Measurements from ENCODE around the gene TMEM130. TPM values are rescaled to one million over a fixed set of nuclear protein-coding genes. Genes with fewer than 3 reads are reported as not detected.
"Not testable (repeated sequence)": the region's sequence is repeated elsewhere in the genome, so short reads cannot be mapped to it uniquely, and the experiment has no call there.

Gene TMEM130
- total RNA-seq, 2 experiments from 2014 or later = not detected

DNA sequence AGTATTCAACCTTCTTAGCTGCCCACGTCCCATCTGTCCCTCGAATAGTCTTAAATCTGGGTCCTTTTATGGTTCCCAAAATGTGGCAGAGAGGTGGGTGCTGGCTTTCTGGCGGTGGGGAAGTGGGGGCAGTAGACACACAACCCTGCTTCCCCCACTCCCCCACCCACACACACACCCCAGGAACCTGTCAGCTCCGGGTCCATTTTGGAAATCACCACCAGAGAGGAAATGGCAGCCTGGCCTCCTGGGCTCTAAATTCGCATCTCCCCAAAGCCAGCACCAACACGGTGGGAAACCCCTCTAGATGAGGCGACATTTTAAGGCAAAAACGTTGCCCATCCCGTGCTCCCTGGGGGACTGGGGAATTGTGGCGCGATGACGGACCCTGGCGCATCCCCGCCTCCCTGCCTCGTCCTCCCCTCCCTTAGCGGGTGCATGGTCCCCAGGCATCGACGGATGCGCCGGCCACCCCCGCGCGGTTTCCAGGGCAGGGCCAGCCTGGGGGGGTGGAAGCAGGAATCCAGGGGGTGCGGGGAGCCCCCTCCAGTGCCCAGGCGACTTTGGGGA, 702 bp downstream of the TMEM130 start:
- peaks cover 39% of the 10 kb centered on the region for H3K27me3 Mint-ChIP-seq
- H3K27ac Mint-ChIP-seq = no peak overlapping the region
- H3K9me3 Mint-ChIP-seq = no peaks in the 10 kb centered on the region
- no peak for DNase-seq
- H3K36me3 Mint-ChIP-seq = no peaks in the 10 kb centered on the region
- no peak overlapping the region for H3K4me3 Mint-ChIP-seq
- peaks cover 4% of the 10 kb centered on the region for H3K4me1 Mint-ChIP-seq

DNA sequence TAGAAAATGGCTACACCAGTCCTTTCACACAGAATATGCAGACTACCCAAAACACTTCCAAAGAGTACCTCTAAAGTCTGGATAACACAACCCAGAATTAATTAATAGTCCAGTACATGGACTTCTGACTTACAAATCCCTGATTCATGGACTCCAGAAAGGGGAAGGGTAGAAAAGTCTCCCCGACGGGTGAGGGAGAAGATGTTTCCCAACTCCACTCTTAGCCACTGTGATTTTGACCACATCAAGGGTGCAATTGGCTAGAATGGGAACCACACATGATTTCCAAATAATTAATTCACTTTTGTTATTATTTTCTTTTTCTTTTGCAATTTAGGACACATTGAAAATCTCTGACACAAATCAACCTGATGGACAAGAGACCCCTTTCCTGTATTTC, 1.4 kb downstream of the TMEM130 start:
- DNase-seq = no peak
- Mint-ChIP-seq H3K27ac (no peak overlapping the region), H3K36me3 (no peaks in the 10 kb centered on the region), H3K9me3 (no peaks in the 10 kb centered on the region), H3K4me1 (peaks cover 4% of the 10 kb centered on the region), H3K27me3 (peaks cover 39% of the 10 kb centered on the region), H3K4me3 (no peak overlapping the region)

DNA sequence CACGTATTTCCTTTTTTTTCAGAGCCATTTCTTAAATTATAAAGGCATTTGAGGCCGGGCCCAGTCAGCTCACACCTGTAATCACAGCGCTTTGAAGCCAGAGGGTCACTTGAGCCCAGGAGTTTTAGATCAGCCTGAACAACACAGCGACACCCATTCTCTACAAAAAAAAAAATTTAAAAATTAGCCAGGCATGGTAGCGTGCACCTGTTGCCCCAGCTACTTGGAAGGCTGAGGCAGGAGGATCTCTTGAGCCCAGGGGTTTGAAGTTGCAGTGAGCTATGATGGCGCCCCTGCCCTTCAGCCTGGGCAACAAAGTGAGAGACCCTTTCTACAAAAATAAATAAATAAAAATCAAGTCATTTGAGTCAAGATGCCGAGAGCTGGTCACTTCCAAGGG, 3.0 kb downstream of the TMEM130 start:
- H3K36me3 Mint-ChIP-seq = no peaks in the 10 kb centered on the region
- DNase-seq = no peak
- H3K27ac Mint-ChIP-seq = no peak overlapping the region
- H3K27me3 Mint-ChIP-seq = peaks cover 28% of the 10 kb centered on the region
- H3K4me3 Mint-ChIP-seq = no peak overlapping the region
- H3K9me3 Mint-ChIP-seq = no peaks in the 10 kb centered on the region
- peaks cover 4% of the 10 kb centered on the region for H3K4me1 Mint-ChIP-seq

DNA sequence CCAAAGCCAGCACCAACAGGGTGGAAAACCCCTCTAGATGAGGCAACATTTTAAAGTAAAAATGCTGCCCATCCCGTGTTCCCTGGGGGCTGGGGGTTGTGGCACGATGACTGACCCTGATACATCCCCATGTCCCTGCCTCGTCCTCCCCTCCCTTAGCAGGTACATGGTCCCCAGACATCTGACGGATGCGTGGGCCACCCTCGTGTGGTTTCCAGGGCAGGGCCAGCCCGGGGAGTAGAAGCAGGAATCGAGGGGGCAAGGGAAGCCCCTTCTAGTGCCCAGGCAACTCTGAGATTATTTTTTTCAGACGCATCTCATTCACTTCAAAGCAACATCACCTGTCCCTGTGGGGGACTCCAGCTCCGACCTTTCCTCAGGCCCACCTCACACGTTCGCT, 3.5 kb downstream of the TMEM130 start:
- H3K9me3 Mint-ChIP-seq = no peaks in the 10 kb centered on the region
- no peaks in the 10 kb centered on the region for H3K36me3 Mint-ChIP-seq
- no peak overlapping the region for H3K27ac Mint-ChIP-seq
- H3K27me3 Mint-ChIP-seq = peaks cover 25% of the 10 kb centered on the region
- no peak for DNase-seq
- H3K4me3 Mint-ChIP-seq = no peak overlapping the region
- peaks cover 4% of the 10 kb centered on the region for H3K4me1 Mint-ChIP-seq

DNA sequence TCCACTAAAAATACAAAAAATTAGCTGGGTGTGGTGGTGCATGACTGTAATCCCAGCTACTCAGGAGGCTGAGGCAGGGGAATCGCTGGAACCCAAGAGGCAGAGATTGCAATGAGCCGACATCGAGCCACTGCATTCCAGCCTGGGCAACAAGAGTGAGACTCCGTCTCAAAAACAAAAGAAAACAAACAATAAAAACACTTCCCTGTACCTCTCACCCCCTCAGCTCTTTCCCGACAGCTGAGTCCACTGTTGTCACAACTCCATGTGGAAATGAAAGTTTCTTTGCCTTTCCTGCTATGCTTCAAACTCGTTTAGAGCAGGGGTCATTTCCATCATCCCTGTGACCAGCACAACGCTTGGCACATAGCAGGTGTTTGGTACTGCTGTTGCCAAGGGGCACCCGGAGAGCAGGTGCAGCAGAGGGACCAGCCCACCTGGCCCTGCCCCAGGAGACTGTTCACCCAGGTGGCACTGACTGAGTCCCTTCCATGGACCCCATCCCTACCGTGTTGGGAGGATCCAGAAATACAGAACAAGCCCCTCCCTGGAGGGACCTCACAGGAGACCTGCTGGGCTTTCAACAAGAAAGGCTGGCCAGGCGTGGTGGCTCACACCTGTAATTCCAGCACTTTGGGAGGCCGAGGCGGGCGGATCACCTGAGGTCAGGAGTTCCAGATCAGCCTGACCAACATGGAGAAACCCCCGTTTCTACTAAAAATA, 4.9 kb downstream of the TMEM130 start:
- H3K27me3 Mint-ChIP-seq = peaks cover 20% of the 10 kb centered on the region
- no peak for DNase-seq
- no peaks in the 10 kb centered on the region for H3K4me1 Mint-ChIP-seq
- H3K27ac Mint-ChIP-seq = no peak overlapping the region
- no peaks in the 10 kb centered on the region for H3K36me3 Mint-ChIP-seq
- no peak overlapping the region for H3K4me3 Mint-ChIP-seq
- no peaks in the 10 kb centered on the region for H3K9me3 Mint-ChIP-seq

DNA sequence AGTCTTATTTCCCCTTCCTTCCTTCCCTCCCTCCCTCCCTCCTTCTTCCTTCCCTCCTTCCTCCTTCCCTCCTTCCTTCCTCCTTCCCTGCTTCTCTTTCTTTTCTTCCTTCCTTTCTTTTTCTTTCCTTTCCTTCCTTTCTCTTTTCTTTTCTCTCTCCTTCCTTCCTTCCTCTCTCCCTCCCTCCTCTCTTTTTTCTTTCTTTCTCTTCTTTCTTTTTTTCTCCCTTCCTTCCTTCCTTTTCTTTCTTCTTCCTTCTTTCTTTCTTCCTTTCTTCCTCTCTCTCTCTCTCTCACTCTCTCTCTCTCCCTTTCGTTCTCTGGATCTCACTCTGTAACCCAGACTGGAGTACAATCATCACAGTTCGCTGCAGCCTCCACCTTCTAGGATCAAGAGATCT, 6.2 kb downstream of the TMEM130 start:
- Mint-ChIP-seq H3K9me3 (no peaks in the 10 kb centered on the region), H3K36me3 (no peaks in the 10 kb centered on the region), H3K4me3 (no peak overlapping the region), H3K27ac (no peak overlapping the region), H3K4me1 (no peaks in the 10 kb centered on the region), H3K27me3 (peaks cover 22% of the 10 kb centered on the region)
- DNase-seq = no peak

DNA sequence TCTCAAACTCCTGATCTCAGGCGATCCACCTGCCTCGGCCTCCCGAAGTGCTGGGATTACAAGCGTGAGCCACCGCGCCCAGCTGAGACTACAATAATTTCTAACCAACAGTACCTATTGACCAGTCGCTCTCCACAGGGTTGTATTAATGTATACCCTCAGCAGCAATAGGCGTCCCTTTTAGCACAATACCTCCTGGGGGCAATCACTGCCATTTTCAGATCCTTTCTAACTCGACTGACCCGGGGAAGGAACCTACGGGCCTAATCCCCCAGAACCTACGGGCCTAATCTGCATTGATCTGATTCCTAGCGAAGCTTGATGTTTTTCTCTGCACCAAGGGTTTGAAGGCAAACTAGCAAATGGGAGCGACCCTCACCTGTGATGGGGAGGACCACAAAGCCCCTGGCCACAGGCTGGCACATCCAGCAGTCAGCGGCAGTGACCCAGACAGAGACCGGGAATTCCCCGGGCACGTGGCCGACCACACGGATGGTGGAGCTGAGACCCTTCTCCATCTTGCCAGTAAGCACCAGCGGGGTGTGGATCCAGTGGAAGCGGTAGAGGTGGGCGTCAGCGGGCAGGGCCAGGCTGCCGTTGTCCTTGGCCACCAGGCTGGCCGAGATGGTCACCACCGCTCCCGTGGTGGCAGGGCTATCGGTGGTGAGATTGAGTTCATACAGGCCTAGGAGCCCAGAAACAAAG, 6.9 kb downstream of the TMEM130 start:
- H3K27ac Mint-ChIP-seq = no peak overlapping the region
- H3K27me3 Mint-ChIP-seq = peaks cover 21% of the 10 kb centered on the region
- no peak overlapping the region for H3K4me3 Mint-ChIP-seq
- DNase-seq = no peak
- no peaks in the 10 kb centered on the region for H3K9me3 Mint-ChIP-seq
- no peaks in the 10 kb centered on the region for H3K36me3 Mint-ChIP-seq
- H3K4me1 Mint-ChIP-seq = no peaks in the 10 kb centered on the region

DNA sequence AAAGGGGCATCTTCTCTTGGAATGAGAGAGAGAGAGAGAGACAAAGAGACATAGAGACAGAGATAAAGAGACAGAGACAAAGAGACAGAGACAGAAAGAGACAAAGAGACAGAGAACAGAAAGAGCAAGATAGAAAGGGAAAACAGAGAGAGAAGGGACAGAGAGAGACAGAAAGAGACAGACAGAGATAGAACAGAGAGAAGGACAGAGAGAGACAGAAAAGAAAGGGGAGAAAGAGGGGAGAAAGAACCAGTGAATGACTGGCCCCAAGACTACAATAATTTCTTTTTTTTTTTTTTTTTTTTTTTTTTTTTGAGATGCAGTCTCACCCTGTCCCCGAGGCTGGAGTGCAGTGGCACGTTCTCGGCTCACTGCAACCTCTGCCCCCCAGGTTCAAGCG, 7.6 kb downstream of the TMEM130 start:
- H3K4me3 Mint-ChIP-seq = no peak overlapping the region
- no peaks in the 10 kb centered on the region for H3K9me3 Mint-ChIP-seq
- H3K27ac Mint-ChIP-seq = no peak overlapping the region
- no peaks in the 10 kb centered on the region for H3K4me1 Mint-ChIP-seq
- no peak for DNase-seq
- peaks cover 21% of the 10 kb centered on the region for H3K27me3 Mint-ChIP-seq
- no peaks in the 10 kb centered on the region for H3K36me3 Mint-ChIP-seq

DNA sequence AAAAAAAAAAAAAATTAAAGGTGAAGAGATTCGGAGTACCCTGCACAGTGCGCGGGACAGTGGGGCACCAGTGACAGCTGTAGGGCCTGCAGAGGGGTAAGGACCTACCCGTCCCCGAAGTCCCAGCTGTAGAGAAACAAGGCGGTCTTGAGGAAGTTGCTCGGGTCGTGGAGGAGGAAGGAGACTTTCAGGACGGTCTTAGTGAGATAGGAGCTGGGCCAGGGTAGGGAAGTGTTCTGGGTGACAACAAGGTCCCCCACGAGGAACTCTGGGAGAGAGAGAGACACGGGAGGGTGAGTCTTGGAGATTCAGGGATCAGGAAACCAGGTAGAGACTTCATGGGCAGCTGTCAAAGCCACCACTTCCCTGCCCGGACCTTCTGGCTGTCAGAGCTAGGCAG, 9.7 kb downstream of the TMEM130 start:
- Mint-ChIP-seq H3K9me3 (no peaks in the 10 kb centered on the region), H3K27ac (no peak overlapping the region), H3K27me3 (peaks cover 21% of the 10 kb centered on the region), H3K36me3 (no peaks in the 10 kb centered on the region), H3K4me1 (no peaks in the 10 kb centered on the region), H3K4me3 (no peak overlapping the region)
- no peak for DNase-seq

DNA sequence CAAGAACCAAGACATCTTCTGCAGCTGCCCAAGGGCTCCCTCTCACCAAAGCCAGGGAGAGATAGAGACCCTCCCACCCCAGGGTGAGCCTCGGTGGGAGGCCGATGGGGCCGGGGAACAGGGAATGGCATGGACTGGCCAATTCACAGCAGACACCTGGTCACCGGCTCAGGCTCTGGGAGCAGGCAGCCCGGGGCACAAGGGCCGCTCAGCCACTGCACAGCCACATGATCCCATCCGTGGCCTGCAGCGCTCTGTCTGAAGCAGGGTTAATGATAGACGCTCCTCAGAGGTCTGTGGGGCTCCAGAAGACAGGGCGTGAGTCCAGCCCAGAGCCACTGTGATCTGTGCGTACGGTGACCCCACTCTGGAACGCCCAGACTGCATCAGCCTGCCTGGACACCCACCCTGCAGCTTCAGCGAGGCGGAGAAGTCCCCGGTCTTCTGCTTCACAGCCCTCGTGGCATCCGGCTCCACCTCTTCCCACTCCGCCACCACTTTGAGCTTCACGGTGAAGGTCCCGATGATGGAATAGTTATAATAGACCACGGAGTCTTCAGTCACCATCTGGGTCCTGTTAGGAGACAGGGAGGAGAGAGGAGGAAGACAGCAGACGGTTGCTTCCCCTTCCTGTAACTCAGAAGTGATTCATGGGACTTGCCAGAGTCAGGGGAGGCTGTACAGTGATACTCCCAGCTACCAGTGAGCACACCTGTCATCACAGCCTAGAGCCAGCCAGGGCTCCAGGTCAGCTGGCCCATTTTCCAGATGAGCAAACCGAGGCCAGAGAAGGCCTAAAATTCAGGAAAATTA, 14.0 kb downstream of the TMEM130 start:
- peaks cover 21% of the 10 kb centered on the region for H3K27me3 Mint-ChIP-seq
- H3K4me3 Mint-ChIP-seq = no peak overlapping the region
- H3K36me3 Mint-ChIP-seq = no peaks in the 10 kb centered on the region
- DNase-seq = no peak
- H3K27ac Mint-ChIP-seq = no peak overlapping the region
- no peaks in the 10 kb centered on the region for H3K4me1 Mint-ChIP-seq
- no peaks in the 10 kb centered on the region for H3K9me3 Mint-ChIP-seq

DNA sequence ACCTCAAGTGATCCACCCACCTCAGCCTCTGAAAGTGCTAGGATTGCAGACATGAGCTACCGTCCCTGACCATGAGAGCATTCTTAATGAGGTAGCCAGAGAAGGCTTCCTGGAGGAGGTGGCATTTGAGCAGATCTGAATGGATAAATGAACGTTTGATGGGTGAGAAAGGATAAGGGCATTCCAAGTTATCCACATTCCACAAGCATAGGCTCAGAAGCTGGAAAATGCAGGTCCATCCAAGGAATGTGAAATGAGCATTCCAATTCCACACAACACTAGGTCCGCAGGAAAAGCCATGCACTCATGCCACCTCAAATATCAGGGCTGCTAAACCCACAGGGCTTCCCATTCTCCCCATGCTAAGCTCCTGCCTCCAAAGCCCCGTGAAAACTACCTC, 17.0 kb downstream of the TMEM130 start:
- Mint-ChIP-seq H3K27ac (no peak overlapping the region), H3K9me3 (peaks cover 5% of the 10 kb centered on the region), H3K27me3 (no peaks in the 10 kb centered on the region), H3K4me3 (no peak overlapping the region), H3K4me1 (no peaks in the 10 kb centered on the region), H3K36me3 (no peaks in the 10 kb centered on the region)
- no peak for DNase-seq

DNA sequence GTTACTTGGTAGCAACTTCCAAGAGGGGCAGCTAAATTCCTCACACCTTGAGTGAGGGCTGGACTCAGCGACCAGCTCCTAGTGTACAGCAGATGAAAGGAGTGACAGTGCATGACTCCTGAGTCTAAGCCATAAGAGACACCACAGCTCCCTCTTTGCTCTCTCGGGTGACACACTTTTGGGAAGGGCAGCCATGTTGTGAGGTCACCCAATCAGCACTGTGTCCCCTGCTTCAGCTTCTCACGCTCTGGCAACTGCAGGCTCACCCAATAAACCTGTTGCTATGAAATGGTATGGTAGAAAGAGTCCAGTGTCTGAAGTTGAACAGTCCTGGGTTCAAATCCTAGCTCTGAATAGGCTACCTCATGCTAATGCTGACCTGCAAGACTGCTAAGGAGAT, 20.9 kb downstream of the TMEM130 start:
- no peak overlapping the region for H3K27ac Mint-ChIP-seq
- H3K4me3 Mint-ChIP-seq = no peak overlapping the region
- no peaks in the 10 kb centered on the region for H3K4me1 Mint-ChIP-seq
- peaks cover 5% of the 10 kb centered on the region for H3K9me3 Mint-ChIP-seq
- no peaks in the 10 kb centered on the region for H3K36me3 Mint-ChIP-seq
- no peaks in the 10 kb centered on the region for H3K27me3 Mint-ChIP-seq
- no peak for DNase-seq

DNA sequence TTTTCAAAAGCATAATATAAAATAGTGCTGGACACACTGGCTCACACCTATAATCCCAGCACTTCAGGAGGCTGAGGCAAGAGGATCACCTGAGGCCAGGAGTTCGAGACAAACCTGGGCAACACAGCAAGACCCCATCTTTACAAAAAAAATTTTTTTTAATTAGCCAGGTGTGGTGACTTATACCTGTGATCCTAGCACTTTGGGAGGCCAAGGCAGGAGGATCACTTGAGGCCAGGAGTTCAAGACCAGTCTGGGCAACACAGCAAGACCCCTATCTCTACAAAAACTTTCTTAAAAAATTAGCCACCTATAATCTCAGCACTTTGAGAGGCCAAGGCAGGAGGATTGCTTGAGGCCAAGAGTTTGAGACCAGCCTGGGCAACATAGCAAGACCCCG, 27.3 kb downstream of the TMEM130 start:
- DNase-seq, H3K27me3 Mint-ChIP-seq, H3K4me3 Mint-ChIP-seq, H3K4me1 Mint-ChIP-seq, H3K27ac Mint-ChIP-seq, H3K9me3 Mint-ChIP-seq, H3K36me3 Mint-ChIP-seq: not testable (repeated sequence)

DNA sequence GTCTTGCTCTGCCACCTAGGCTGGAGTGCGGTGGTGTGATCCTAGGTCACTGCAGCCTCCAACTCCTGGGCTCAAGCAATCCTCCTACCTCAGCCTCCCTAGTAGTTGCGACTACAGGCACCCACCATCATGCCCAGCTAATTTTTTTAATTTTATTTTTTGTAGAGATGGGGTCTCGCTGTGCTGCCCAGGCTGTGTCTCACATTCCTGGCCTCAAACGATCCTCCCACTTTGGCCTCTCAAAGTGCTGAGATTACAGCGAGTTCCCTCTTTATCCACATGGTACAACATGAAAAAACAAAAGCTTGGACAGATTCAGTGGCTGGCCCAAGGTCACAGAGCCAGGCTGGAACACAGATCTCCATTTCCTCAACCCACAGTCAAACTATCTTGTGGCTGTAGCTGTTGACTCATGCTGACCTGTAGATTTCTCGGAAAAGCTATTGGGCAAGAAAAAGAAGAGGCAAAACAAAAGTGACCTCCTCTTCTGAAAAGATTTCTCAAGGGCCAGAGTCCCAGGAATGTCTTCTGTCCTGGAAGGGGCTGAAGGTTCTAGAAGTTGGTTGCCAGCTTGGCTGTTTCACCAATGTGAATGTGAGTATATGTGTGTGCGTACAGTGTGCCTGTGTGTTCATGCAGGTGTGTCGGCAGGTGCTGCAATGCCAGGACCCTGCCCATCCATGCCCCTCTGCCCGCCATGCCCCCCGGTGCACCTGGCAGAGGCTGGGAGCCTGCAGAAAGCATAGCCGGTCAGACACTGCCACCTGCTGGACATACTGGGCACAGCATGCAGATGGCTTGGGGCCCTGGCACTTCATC, 28.4 kb downstream of the TMEM130 start:
- H3K36me3 Mint-ChIP-seq = no peaks in the 10 kb centered on the region
- H3K27me3 Mint-ChIP-seq = peaks cover 3% of the 10 kb centered on the region
- H3K4me1 Mint-ChIP-seq = no peaks in the 10 kb centered on the region
- peak; percentile 59 for DNase-seq
- no peak overlapping the region for H3K4me3 Mint-ChIP-seq
- H3K27ac Mint-ChIP-seq = no peak overlapping the region
- no peaks in the 10 kb centered on the region for H3K9me3 Mint-ChIP-seq

Data from activated naive CD8-positive, alpha-beta T cell treated with anti-CD3 and anti-CD28 coated beads for 36 hours (primary cell).